NB4 (cell line): ENCODE data around the gene SATL1.

Source experiments
- POLR2A ChIP-seq: IDR thresholded peaks from 2 replicates; pipeline ENCODE4 v1.6.1; 2011; ENCODE audit warnings: mild to moderate bottlenecking; ENCODE audit not compliant: insufficient read length; ENCODE audit errors: extremely low read depth
- TF ChIP-seq, protein P1 (sequence below): IDR thresholded peaks from one replicate; pipeline ENCODE4 v1.5.1; 2012; ENCODE audit warnings: low read depth, low read length

DNA sequence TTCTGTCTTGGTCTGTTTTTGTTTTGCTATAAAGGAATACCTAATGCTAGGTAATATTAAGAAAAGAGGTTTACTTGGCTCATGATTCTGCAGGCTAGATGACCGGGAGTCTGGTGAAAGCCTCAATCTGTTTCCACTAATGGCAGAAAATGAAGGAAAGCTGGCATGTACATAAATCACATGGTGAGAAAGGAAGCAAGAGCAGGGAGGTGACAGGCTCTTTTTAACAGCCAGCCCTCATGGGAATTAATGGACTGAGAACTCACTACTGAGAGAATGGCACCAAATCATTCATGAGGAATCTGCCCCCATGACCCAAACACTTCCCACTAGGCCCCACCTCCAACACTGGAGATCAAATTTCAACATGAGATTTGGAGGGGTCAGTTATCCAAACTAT, 27.6 kb downstream of the SATL1 start:
- TF ChIP-seq, protein P1, sequence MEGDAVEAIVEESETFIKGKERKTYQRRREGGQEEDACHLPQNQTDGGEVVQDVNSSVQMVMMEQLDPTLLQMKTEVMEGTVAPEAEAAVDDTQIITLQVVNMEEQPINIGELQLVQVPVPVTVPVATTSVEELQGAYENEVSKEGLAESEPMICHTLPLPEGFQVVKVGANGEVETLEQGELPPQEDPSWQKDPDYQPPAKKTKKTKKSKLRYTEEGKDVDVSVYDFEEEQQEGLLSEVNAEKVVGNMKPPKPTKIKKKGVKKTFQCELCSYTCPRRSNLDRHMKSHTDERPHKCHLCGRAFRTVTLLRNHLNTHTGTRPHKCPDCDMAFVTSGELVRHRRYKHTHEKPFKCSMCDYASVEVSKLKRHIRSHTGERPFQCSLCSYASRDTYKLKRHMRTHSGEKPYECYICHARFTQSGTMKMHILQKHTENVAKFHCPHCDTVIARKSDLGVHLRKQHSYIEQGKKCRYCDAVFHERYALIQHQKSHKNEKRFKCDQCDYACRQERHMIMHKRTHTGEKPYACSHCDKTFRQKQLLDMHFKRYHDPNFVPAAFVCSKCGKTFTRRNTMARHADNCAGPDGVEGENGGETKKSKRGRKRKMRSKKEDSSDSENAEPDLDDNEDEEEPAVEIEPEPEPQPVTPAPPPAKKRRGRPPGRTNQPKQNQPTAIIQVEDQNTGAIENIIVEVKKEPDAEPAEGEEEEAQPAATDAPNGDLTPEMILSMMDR, result no peak
- TF ChIP-seq POLR2A, result no peak
